Breast epithelium (tissue), 4 donors: ENCODE data around the gene TTLL10. TPM values are rescaled to one million over a fixed set of nuclear protein-coding genes. Genes with fewer than 3 reads are reported as not detected.
"Not testable (repeated sequence)": the region's sequence is repeated elsewhere in the genome, so short reads cannot be mapped to it uniquely, and the experiment has no call there.

Source experiments
- DNase-seq, 2 donors: peaks; one replicate each; pipeline ENCODE4 v3.0.0-alpha.2; 2019; ENCODE audit warnings: low spot score in 2 of 2
- H3K27ac ChIP-seq, 2 donors: fragments of 200-600 bp; sonication (generic) in 1 of 2; one replicate each; pipeline ENCODE4 v1.5.1; 2016 to 2019; ENCODE audit warnings: mild to moderate bottlenecking in 1 of 2
- H3K27me3 ChIP-seq, 2 donors: fragments of 200-600 bp; sonication (generic) in 1 of 2; one replicate each; pipeline versions ENCODE4 v1.5.1 to v1.6.0; 2017 to 2019; ENCODE audit warnings: control low read depth in 1 of 2, mild to moderate bottlenecking in 1 of 2
- H3K36me3 ChIP-seq: fragments of 200-600 bp; one replicate; pipeline ENCODE4 v1.5.1; 2019
- H3K4me1 ChIP-seq, 2 donors: fragments of 200-600 bp; sonication (generic); one replicate each; pipeline ENCODE4 v1.5.1; 2016 to 2019; ENCODE audit warnings: control low read depth in 1 of 2
- H3K4me3 ChIP-seq, 3 donors: fragments of 200-600 bp; sonication (generic); 1 replicate in 2 of 3; 2 replicates in 1 of 3; pipeline ENCODE4 v1.5.1; 2016 to 2019; ENCODE audit warnings: mild to moderate bottlenecking in 3 of 3, moderate library complexity in 2 of 3
- H3K9me3 ChIP-seq, 2 donors: fragments of 200-600 bp; sonication (generic) in 1 of 2; one replicate each; pipeline ENCODE4 v1.5.1; 2016 to 2019; ENCODE audit warnings: control low read depth in 1 of 2
- CTCF ChIP-seq, 3 donors: fragments of 450-650 bp; IDR thresholded peaks; one replicate each; pipeline ENCODE4 v1.5.1; 2016 to 2017; ENCODE audit warnings: antibody characterized with exemption in 3 of 3, mild to moderate bottlenecking in 3 of 3, moderate library complexity in 3 of 3
- POLR2A ChIP-seq: fragments of 450-650 bp; IDR thresholded peaks from one replicate; pipeline ENCODE4 v1.6.1; 2016; ENCODE audit warnings: antibody characterized with exemption, mild to moderate bottlenecking, moderate library complexity
- POLR2AphosphoS5 ChIP-seq, 3 donors: sonication (generic); formaldehyde crosslinking; IDR thresholded peaks; one replicate each; pipeline ENCODE4 v1.6.1; 2017; ENCODE audit warnings: antibody characterized with exemption in 3 of 3
- intact Hi-C: fragments of 100-400 bp; cut with DNase I; formaldehyde crosslinking; loops from one replicate; pipeline ENCODE4 v1.15.1; 2023; ENCODE audit warnings: low total_unique reads
- total RNA-seq, 3 donors: library from RNA; depleted of rRNA; stranded (reverse); fragments of >200 nt; gene quantifications; one replicate each; pipeline ENCODE4 v1.1.0, GENCODE V29; 2016

TTLL10 gene
- total RNA-seq, 3 donors from 2014 or later, result 0.15 to 0.33 (median 0.16) TPM

GRCh38 chr1:1171546-1172340 lies 1.9 kb upstream of the TTLL10 start:
- Histone ChIP-seq H3K36me3 (no peaks in the 10 kb centered on the region), H3K9me3 (no peaks in the 10 kb centered on the region), H3K4me1 (peaks cover 0 to 4% of the 10 kb centered on the region in 2 donors), H3K4me3 (no peak overlapping the region), H3K27ac (no peak overlapping the region), H3K27me3 (peaks cover 4 to 15% of the 10 kb centered on the region in 2 donors)
- no peak for DNase-seq
- intact Hi-C loops, result no loop called here
- no peak for TF ChIP-seq CTCF (IDR thresholded peaks at IDR 0.05)
- TF ChIP-seq POLR2AphosphoS5 (IDR thresholded peaks at IDR 0.05), result no peak
- no peak for TF ChIP-seq POLR2A

DNA sequence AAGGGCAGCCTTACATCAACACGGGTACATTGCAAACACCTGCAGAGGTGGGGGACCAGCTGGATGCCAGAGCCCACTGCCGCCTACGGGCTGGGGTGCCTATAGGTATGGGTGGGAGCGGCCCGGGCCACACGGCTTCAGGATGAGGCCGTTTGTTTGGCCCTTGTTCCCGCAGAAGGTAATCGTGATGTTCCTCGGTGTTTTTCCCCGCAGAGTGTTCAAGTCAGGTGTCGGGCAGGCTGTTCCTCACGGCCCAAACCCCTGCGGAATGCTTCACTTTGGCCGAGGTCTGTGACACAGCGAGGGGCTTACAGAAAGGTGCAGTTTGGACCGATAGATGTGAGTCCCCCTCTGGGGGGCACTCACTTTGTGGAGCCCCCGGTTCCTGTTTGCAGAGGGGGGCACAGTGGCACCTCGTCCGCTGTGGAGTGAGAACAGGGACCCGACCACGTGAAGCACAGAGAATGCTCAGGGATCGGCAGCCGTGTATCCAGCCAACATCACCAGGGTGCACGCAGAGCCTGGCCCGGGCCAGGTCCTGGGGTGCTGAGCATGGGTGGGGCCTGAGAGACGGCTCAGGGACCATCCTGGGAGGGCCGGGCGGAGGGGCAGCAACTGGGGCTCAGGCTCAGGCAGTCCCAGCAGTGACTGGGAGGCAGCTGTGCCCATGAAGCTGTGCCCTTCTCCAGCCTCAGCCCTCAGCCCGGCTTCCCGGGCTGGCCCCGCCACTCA lies 453 bp upstream of the TTLL10 start:
- Histone ChIP-seq H3K27ac (no peak overlapping the region), H3K4me1 (no peaks in the 10 kb centered on the region), H3K4me3 (no peak overlapping the region), H3K27me3 (peaks cover 4 to 12% of the 10 kb centered on the region in 2 donors), H3K9me3 (no peaks in the 10 kb centered on the region), H3K36me3 (no peaks in the 10 kb centered on the region)
- DNase-seq, result no peak
- TF ChIP-seq POLR2A, result no peak
- no peak for TF ChIP-seq CTCF (IDR thresholded peaks at IDR 0.05)
- no peak for TF ChIP-seq POLR2AphosphoS5 (IDR thresholded peaks at IDR 0.05)
- intact Hi-C loops, result no loop called here

DNA sequence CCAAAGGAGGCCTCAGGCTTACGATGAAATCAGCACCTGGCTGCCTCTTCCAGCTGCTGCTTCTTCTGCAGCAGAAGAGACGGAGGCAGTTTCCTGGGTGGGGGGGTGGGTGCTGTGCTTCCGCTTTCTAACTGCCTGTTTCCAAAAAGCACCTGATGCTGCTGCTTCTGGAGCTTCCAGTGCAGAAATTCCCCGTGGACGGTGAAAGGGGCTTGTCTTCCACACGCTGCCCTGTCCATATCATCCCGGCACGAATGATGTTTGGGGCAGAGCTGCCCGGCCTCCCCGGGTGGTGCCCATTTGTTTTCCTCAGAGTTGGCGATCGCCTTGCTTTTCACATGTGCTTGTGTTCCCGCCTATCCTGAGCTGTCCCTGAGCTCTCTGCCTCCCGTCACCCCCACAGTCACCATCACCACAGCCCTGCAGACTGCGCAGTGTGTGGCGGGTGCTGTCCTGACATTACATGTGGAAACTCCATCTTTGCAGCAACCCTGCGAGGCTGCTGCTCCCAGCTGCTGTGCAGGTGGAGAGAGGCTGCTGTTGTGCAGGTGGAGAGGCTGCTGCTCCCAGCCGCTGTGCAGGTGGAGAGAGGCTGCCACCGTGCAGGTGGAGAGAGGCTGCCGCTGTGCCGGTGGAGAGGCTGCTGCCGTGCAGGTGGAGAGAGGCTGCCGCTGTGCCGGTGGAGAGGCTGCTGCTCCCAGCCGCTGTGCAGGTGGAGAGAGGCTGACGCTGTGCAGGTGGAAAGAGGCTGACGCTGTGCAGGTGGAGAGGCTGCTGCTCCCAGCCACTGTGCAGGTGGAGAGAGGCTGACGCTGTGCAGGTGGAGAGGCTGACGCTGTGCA lies 1.8 kb downstream of the TTLL10 start:
- Histone ChIP-seq H3K4me3 (no peak overlapping the region), H3K9me3 (no peaks in the 10 kb centered on the region), H3K27ac (no peak overlapping the region), H3K4me1 (no peaks in the 10 kb centered on the region), H3K36me3 (no peaks in the 10 kb centered on the region), H3K27me3 (peaks cover 4% of the 10 kb centered on the region in 2 donors)
- no peak for DNase-seq
- intact Hi-C loops, result no loop called here
- no peak for TF ChIP-seq POLR2A
- TF ChIP-seq CTCF (IDR thresholded peaks at IDR 0.05), result no peak
- no peak for TF ChIP-seq POLR2AphosphoS5 (IDR thresholded peaks at IDR 0.05)

DNA sequence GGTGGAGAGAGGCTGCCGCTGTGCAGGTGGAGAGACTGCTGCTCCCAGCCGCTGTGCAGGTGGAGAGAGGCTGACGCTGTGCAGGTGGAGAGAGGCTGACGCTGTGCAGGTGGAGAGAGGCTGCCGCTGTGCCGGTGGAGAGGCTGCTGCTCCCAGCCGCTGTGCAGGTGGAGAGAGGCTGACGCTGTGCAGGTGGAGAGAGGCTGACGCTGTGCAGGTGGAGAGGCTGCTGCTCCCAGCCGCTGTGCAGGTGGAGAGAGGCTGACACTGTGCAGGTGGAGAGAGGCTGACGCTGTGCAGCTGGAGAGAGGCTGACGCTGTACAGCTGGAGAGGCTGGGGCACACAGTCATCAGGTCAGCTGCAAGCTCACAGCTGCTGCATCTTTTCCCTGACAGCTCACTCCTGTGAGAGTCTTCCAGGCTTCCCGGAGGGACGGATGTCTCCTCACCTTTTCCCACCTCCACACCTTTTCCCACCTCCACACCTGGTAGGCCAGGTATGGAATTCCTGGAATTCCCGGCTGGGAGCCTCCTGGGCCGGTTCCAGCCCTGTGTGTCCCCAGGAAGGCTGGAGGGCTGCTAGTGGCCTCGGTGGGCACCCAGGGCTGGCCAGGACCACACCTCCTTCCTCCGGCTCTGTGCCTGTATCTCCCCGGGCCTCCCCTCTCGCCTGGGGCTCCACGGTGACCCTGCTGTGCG lies 2.5 kb downstream of the TTLL10 start:
- H3K9me3 ChIP-seq, intact Hi-C loops, H3K36me3 ChIP-seq, DNase-seq, H3K27ac ChIP-seq, H3K4me1 ChIP-seq, H3K4me3 ChIP-seq, H3K27me3 ChIP-seq: not testable (repeated sequence)

GRCh38 chr1:1176931-1177330 lies 3.3 kb downstream of the TTLL10 start:
- TF ChIP-seq POLR2AphosphoS5 (IDR thresholded peaks at IDR 0.05) (no peak), CTCF (IDR thresholded peaks at IDR 0.05) (no peak), POLR2A (no peak)
- DNase-seq, result no peak
- Histone ChIP-seq H3K27me3 (peaks cover 4% of the 10 kb centered on the region in 2 donors), H3K36me3 (no peaks in the 10 kb centered on the region), H3K4me1 (no peaks in the 10 kb centered on the region), H3K4me3 (no peak overlapping the region), H3K27ac (no peak overlapping the region), H3K9me3 (no peaks in the 10 kb centered on the region)
- intact Hi-C loops, result no loop called here
